Hepatocyte (in vitro differentiated cells): ENCODE data around the gene ASXL3. TPM values are rescaled to one million over a fixed set of nuclear protein-coding genes. Genes with fewer than 3 reads are reported as not detected.

ENCODE experiments used
- DNase-seq: peaks from one replicate; pipeline ENCODE4 v3.0.0-alpha.2; 2016; ENCODE audit warnings: low spot score
- H2AFZ ChIP-seq: fragments of 200-600 bp; sonication (generic); 2 replicates; pipeline ENCODE4 v1.6.0; 2016; ENCODE audit warnings: antibody characterized with exemption, mild to moderate bottlenecking
- H3K27ac ChIP-seq: fragments of 200-600 bp; sonication (generic); 2 replicates; pipeline ENCODE4 v1.5.1; 2016; ENCODE audit warnings: mild to moderate bottlenecking
- H3K27me3 ChIP-seq: fragments of 200-600 bp; sonication (generic); 2 replicates; pipeline ENCODE4 v1.6.1; 2016
- H3K36me3 ChIP-seq: fragments of 200-600 bp; sonication (generic); replicated peaks from 2 replicates; pipeline ENCODE4 v1.5.1; 2016; ENCODE audit warnings: low read depth; ENCODE audit not compliant: insufficient read depth
- H3K4me1 ChIP-seq: fragments of 200-600 bp; sonication (generic); 2 replicates; pipeline ENCODE4 v1.5.1; 2016; ENCODE audit warnings: mild to moderate bottlenecking, moderate library complexity; ENCODE audit not compliant: insufficient read depth
- H3K4me2 ChIP-seq: fragments of 200-600 bp; sonication (generic); 2 replicates; pipeline ENCODE4 v1.6.0; 2016
- H3K4me3 ChIP-seq: fragments of 200-600 bp; sonication (generic); 2 replicates; pipeline ENCODE4 v1.5.1; 2016; ENCODE audit warnings: mild to moderate bottlenecking
- H3K79me2 ChIP-seq: fragments of 200-600 bp; sonication (generic); 2 replicates; pipeline ENCODE4 v1.6.0; 2017; ENCODE audit warnings: mild to moderate bottlenecking
- H3K9me2 ChIP-seq: fragments of 200-600 bp; sonication (generic); replicated peaks from 2 replicates; pipeline ENCODE4 v1.6.0; 2017; ENCODE audit warnings: mild to moderate bottlenecking; ENCODE audit not compliant: insufficient read depth
- H3K9me3 ChIP-seq: fragments of 200-600 bp; sonication (generic); 2 replicates; pipeline ENCODE4 v1.5.1; 2016; ENCODE audit warnings: low read depth, mild to moderate bottlenecking
- H4K20me1 ChIP-seq: fragments of 200-600 bp; sonication (generic); 2 replicates; pipeline ENCODE4 v1.6.0; 2016; ENCODE audit warnings: mild to moderate bottlenecking; ENCODE audit not compliant: insufficient read depth, poor library complexity, severe bottlenecking
- CTCF ChIP-seq: fragments of 200-600 bp; sonication (generic); IDR thresholded peaks from 2 replicates; pipeline ENCODE4 v1.5.1; 2016; ENCODE audit warnings: antibody characterized with exemption, mild to moderate bottlenecking; ENCODE audit not compliant: poor library complexity
- EZH2 ChIP-seq: fragments of 200-600 bp; sonication (generic); IDR thresholded peaks from 2 replicates; pipeline ENCODE4 v1.6.1; 2016; ENCODE audit warnings: antibody characterized with exemption, mild to moderate bottlenecking, borderline replicate concordance
- EZH2phosphoT487 ChIP-seq: fragments of 200-600 bp; sonication (generic); IDR thresholded peaks from one replicate; pipeline ENCODE4 v1.6.1; 2018; ENCODE audit warnings: antibody characterized with exemption, mild to moderate bottlenecking, low read depth, moderate library complexity; ENCODE audit not compliant: unreplicated experiment, severe bottlenecking
- WGBS: methylation state at CpG from one replicate; pipeline ENCODE4 v1.1.6; 2016; ENCODE audit warnings: low lambda C conversion rate; ENCODE audit errors: missing lambda C conversion rate; 5-methylcytosine and 5-hydroxymethylcytosine counted together
- polyA plus RNA-seq: library from polyadenylated mRNA; unstranded; fragments of >200 nt; fragmentation: Nextera tagmentation; extraction: Ambion mirVana; gene quantifications from 2 replicates; pipeline ENCODE4 v1.2.1, GENCODE V29; 2016
- total RNA-seq: library from RNA; depleted of rRNA; stranded (reverse); fragments of >200 nt; gene quantifications from 2 replicates; pipeline ENCODE4 v1.2.3, GENCODE V29; 2014

Gene ASXL3
- total and polyA plus RNA-seq, 2 experiments from 2014 or later, result 1.4 to 8.7 TPM

GRCh38 chr18:33666915-33667314 lies 88.9 kb downstream of the ASXL3 start:
- Histone ChIP-seq H3K9me2 (no peaks in the 10 kb centered on the region), H4K20me1 (no peaks in the 10 kb centered on the region), H3K9me3 (no peaks in the 10 kb centered on the region), H3K4me2 (no peak overlapping the region), H3K4me3 (no peak overlapping the region), H3K4me1 (no peaks in the 10 kb centered on the region), H3K36me3 (no peaks in the 10 kb centered on the region), H2AFZ (no peak overlapping the region), H3K27me3 (no peaks in the 10 kb centered on the region), H3K27ac (no peak overlapping the region), H3K79me2 (no peaks in the 10 kb centered on the region)
- DNase-seq, result peak; percentile 14
- 61% methylated on average over 2 of the region's 2 CpGs for WGBS
- TF ChIP-seq CTCF (no peak), EZH2 (no peak), EZH2phosphoT487 (no peak)

- Histone ChIP-seq H3K36me3 (no peaks in the 10 kb centered on the region), H2AFZ (no peak overlapping the region), H3K27ac (no peak overlapping the region), H3K9me3 (no peaks in the 10 kb centered on the region), H4K20me1 (no peaks in the 10 kb centered on the region), H3K9me2 (no peaks in the 10 kb centered on the region), H3K27me3 (no peaks in the 10 kb centered on the region), H3K4me3 (no peak overlapping the region), H3K79me2 (no peaks in the 10 kb centered on the region), H3K4me2 (no peak overlapping the region), H3K4me1 (no peaks in the 10 kb centered on the region)
- TF ChIP-seq EZH2phosphoT487, result no peak
- no peak for TF ChIP-seq EZH2
- TF ChIP-seq CTCF, result no peak
- whole genome bisulfite sequencing, result 62% methylated on average over 5 of the region's 5 CpGs
- DNase-seq, result no peak
These were observed 91.6 kb downstream of the ASXL3 start for GRCh38 chr18:33669589-33669988.

- Histone ChIP-seq H3K9me3 (no peaks in the 10 kb centered on the region), H3K27me3 (no peaks in the 10 kb centered on the region), H4K20me1 (no peaks in the 10 kb centered on the region), H3K4me1 (no peaks in the 10 kb centered on the region), H3K27ac (no peak overlapping the region), H3K4me3 (no peak overlapping the region), H3K79me2 (no peaks in the 10 kb centered on the region), H3K36me3 (no peaks in the 10 kb centered on the region), H3K4me2 (no peak overlapping the region), H3K9me2 (no peaks in the 10 kb centered on the region), H2AFZ (no peak overlapping the region)
- WGBS, result 95% methylated on average over 6 of the region's 6 CpGs
- DNase-seq, result no peak
- TF ChIP-seq EZH2phosphoT487 (no peak), EZH2 (no peak), CTCF (no peak)
These were observed 92.0 kb downstream of the ASXL3 start for GRCh38 chr18:33670029-33670428.

- no peaks in the 10 kb centered on the region for H3K27me3 ChIP-seq
- no peaks in the 10 kb centered on the region for H3K36me3 ChIP-seq
- H3K4me1 ChIP-seq, result no peaks in the 10 kb centered on the region
- H2AFZ ChIP-seq, result no peak overlapping the region
- no peaks in the 10 kb centered on the region for H3K9me2 ChIP-seq
- no peak overlapping the region for H3K4me3 ChIP-seq
- no peak overlapping the region for H3K4me2 ChIP-seq
- WGBS, result 85% methylated on average over 4 of the region's 4 CpGs
- no peak for DNase-seq
- no peak overlapping the region for H3K27ac ChIP-seq
- H4K20me1 ChIP-seq, result no peaks in the 10 kb centered on the region
- H3K9me3 ChIP-seq, result no peaks in the 10 kb centered on the region
- no peak for TF ChIP-seq EZH2
- no peak for TF ChIP-seq EZH2phosphoT487
- H3K79me2 ChIP-seq, result no peaks in the 10 kb centered on the region
These were observed 95.7 kb downstream of the ASXL3 start for GRCh38 chr18:33673689-33674088.
